Caco-2 (cell line): Measurements from ENCODE around the gene CHAF1A. TPM values are rescaled to one million over a fixed set of nuclear protein-coding genes. Genes with fewer than 3 reads are reported as not detected.

ENCODE experiments used
- BruUV-seq: library from RNA; stranded (reverse); fragments of 400-500 nt; replicated peaks from 2 replicates; lab custom pipeline; 2021; lab: Mats Ljungman, UMichigan
- CTCF ChIA-PET: fragments of 300-600 bp; sonication (Branson Sonifier 250); formaldehyde crosslinking; loops from one replicate; lab custom pipeline; 2022; ENCODE audit warnings: antibody characterized with exemption; lab: Charles Lee
- POLR2A ChIA-PET: fragments of 300-600 bp; sonication (Branson Sonifier 250); formaldehyde crosslinking; loops from one replicate; lab custom pipeline; 2022; ENCODE audit warnings: antibody characterized with exemption; lab: Charles Lee
- DNase-seq, 2 experiments: peaks; one replicate each; pipeline versions ENCODE4 v3.0.0 to v3.0.0-alpha.2; 2020 to 2022
- H3K27me3 ChIP-seq: replicated peaks from 2 replicates; pipeline ENCODE4 v1.6.0; 2011; ENCODE audit warnings: low read length; ENCODE audit not compliant: control insufficient read depth, insufficient read depth
- H3K36me3 ChIP-seq: 2 replicates; pipeline ENCODE4 v1.5.1; 2011; ENCODE audit warnings: low read length; ENCODE audit not compliant: control insufficient read depth, insufficient read depth
- H3K4me1 ChIP-seq: fragments of 250-450 bp; sonication (Bioruptor Pico); 2 replicates; pipeline ENCODE4 v1.5.1; 2020; ENCODE audit warnings: mild to moderate bottlenecking
- H3K4me3 ChIP-seq: 2 replicates; pipeline ENCODE4 v1.5.1; 2011; ENCODE audit warnings: low read depth, mild to moderate bottlenecking, control low read depth, low read length
- H3K9me3 ChIP-seq: fragments of 250-450 bp; sonication (Bioruptor Pico); 2 replicates; pipeline ENCODE4 v1.5.1; 2020; ENCODE audit warnings: mild to moderate bottlenecking, moderate library complexity
- H3K27ac Mint-ChIP-seq: one replicate; pipeline ENCODE4 v1.8.0; 2022; ENCODE audit warnings: mixed read lengths; ENCODE audit not compliant: unreplicated experiment
- H3K27me3 Mint-ChIP-seq: one replicate; pipeline ENCODE4 v1.8.0; 2022; ENCODE audit warnings: mixed read lengths; ENCODE audit not compliant: insufficient read depth, unreplicated experiment
- H3K36me3 Mint-ChIP-seq: one replicate; pipeline ENCODE4 v1.8.0; 2022; ENCODE audit warnings: mild to moderate bottlenecking, mixed read lengths; ENCODE audit not compliant: insufficient read depth, unreplicated experiment
- H3K4me1 Mint-ChIP-seq: one replicate; pipeline ENCODE4 v1.8.0; 2022; ENCODE audit warnings: low read depth, mixed read lengths; ENCODE audit not compliant: unreplicated experiment
- H3K4me3 Mint-ChIP-seq: one replicate; pipeline ENCODE4 v1.8.0; 2022; ENCODE audit warnings: mild to moderate bottlenecking, moderate library complexity, mixed read lengths; ENCODE audit not compliant: unreplicated experiment
- H3K9me3 Mint-ChIP-seq: one replicate; pipeline ENCODE4 v1.8.0; 2022; ENCODE audit warnings: mixed read lengths; ENCODE audit not compliant: unreplicated experiment
- CTCF ChIP-seq, 2 experiments: fragments of 200-600 bp in 1 of 2; IDR thresholded peaks; 1 replicate in 1 of 2; 2 replicates in 1 of 2; pipeline versions ENCODE4 v1.5.1 to v1.8.0; 2011 to 2022; ENCODE audit warnings: antibody characterized with exemption in 1 of 2, control low read depth in 1 of 2, inconsistent platforms in 1 of 2, low read depth in 1 of 2, low read length in 1 of 2, mild to moderate bottlenecking in 1 of 2, moderate library complexity in 1 of 2; ENCODE audit not compliant: insufficient read depth in 1 of 2, severe bottlenecking in 1 of 2, unreplicated experiment in 1 of 2
- intact Hi-C: fragments of 100-400 bp; cut with micrococcal nuclease; formaldehyde crosslinking; loops from one replicate; pipeline ENCODE4 v1.10.0; 2022; ENCODE audit not compliant: unreplicated experiment
- total RNA-seq: library from RNA; stranded (reverse); gene quantifications from 2 replicates; pipeline ENCODE4 v1.2.3, GENCODE V29; 2022

The CHAF1A gene
- total RNA-seq, 1 experiment from 2014 or later, result 63.1 TPM

- intact Hi-C loops, result no loop called here
- no peak overlapping the region for H3K4me3 ChIP-seq
- H3K4me3 Mint-ChIP-seq, result no peak overlapping the region
- no peaks in the 10 kb centered on the region; the same call in 1 of the 2 replicates for H3K36me3 ChIP-seq
- no peaks in the 10 kb centered on the region for H3K9me3 Mint-ChIP-seq
- H3K36me3 Mint-ChIP-seq, result peaks cover 78% of the 10 kb centered on the region
- no peaks in the 10 kb centered on the region for H3K27me3 ChIP-seq
- no peak for DNase-seq
- CTCF ChIA-PET, result no interaction called here
- no peaks in the 10 kb centered on the region for H3K4me1 ChIP-seq
- no peak for TF ChIP-seq CTCF (IDR thresholded peaks at IDR 0.05; ENCODE audit: insufficient read depth in 1 of 2, low read depth in 1 of 2, low read length in 1 of 2, severe bottlenecking in 1 of 2, unreplicated experiment in 1 of 2)
- no peaks in the 10 kb centered on the region for H3K9me3 ChIP-seq
- H3K27ac Mint-ChIP-seq, result no peak overlapping the region
- no peaks in the 10 kb centered on the region for H3K4me1 Mint-ChIP-seq
- POLR2A ChIA-PET, result no interaction called here
- BruUV-seq, result no TSS peak
- H3K27me3 Mint-ChIP-seq, result no peaks in the 10 kb centered on the region
These were observed 23.1 kb downstream of the CHAF1A start for GRCh38 chr19:4425537-4425936.

- TF ChIP-seq CTCF (IDR thresholded peaks at IDR 0.05; ENCODE audit: insufficient read depth in 1 of 2, low read depth in 1 of 2, low read length in 1 of 2, severe bottlenecking in 1 of 2, unreplicated experiment in 1 of 2), result no peak
- Histone ChIP-seq H3K9me3 (no peaks in the 10 kb centered on the region), H3K36me3 (peaks cover 3% of the 10 kb centered on the region), H3K4me3 (no peak overlapping the region), H3K27me3 (no peaks in the 10 kb centered on the region), H3K4me1 (no peaks in the 10 kb centered on the region)
- POLR2A ChIA-PET, result no interaction called here
- Mint-ChIP-seq H3K9me3 (no peaks in the 10 kb centered on the region), H3K27ac (no peak overlapping the region), H3K36me3 (peaks cover 92% of the 10 kb centered on the region), H3K27me3 (no peaks in the 10 kb centered on the region), H3K4me3 (no peak overlapping the region), H3K4me1 (no peaks in the 10 kb centered on the region)
- CTCF ChIA-PET, result no interaction called here
- no peak for DNase-seq
- no TSS peak for BruUV-seq
- intact Hi-C loops, result no loop called here
These were observed 26.0 kb downstream of the CHAF1A start for GRCh38 chr19:4428326-4428975.

GRCh38 chr19:4429256-4429655 is 26.8 kb downstream of the CHAF1A start:
- TF ChIP-seq CTCF (IDR thresholded peaks at IDR 0.05; ENCODE audit: insufficient read depth in 1 of 2, low read depth in 1 of 2, low read length in 1 of 2, severe bottlenecking in 1 of 2, unreplicated experiment in 1 of 2), result no peak
- Mint-ChIP-seq H3K4me3 (no peak overlapping the region), H3K4me1 (no peaks in the 10 kb centered on the region), H3K27me3 (no peaks in the 10 kb centered on the region), H3K36me3 (peaks cover 92% of the 10 kb centered on the region), H3K27ac (no peak overlapping the region), H3K9me3 (no peaks in the 10 kb centered on the region)
- no TSS peak for BruUV-seq
- CTCF ChIA-PET, result no interaction called here
- no peaks in the 10 kb centered on the region for H3K4me1 ChIP-seq
- POLR2A ChIA-PET, result interaction anchor here (0.5 kb wide), 1 partner anchor 106 kb away, joined by 3 read pairs; the partner anchor contains the start of gene PLIN5
- H3K4me3 ChIP-seq, result no peak overlapping the region
- H3K9me3 ChIP-seq, result no peaks in the 10 kb centered on the region
- H3K36me3 ChIP-seq, result peaks cover 3% of the 10 kb centered on the region
- intact Hi-C loops, result no loop called here
- no peak for DNase-seq
- H3K27me3 ChIP-seq, result no peaks in the 10 kb centered on the region
